ENCODE measurements around the gene YWHAG. TPM values are rescaled to one million over a fixed set of nuclear protein-coding genes. Genes with fewer than 3 reads are reported as not detected.
A peak's percentile ranks its signal among the peaks of the same experiment; 100 is the strongest.

YWHAG gene
- total and polyA plus RNA-seq, 2 experiments from 2014 or later, result 82.2 to 179 TPM

DNA sequence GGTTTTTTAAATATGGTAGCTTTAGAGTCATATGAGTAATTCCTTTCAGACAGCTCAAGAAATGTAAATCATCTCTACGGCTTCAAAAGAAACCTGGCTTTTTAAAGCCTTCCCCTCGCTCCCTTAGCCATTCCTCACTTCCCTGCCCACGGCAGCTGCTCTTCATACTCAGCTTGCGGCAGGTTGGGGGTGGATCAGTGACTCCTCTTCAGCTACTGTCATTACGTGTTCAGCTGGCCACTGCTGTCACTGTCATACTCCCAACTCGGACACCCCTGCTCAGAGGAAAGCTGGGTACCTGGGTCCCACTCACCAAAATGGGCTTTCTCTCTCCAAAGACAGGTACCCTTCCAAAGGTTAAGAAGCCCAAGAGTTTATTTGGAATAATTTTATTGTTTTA lies 6.6 kb downstream of the YWHAG start (continued):
- TF ChIP-seq, protein P1, sequence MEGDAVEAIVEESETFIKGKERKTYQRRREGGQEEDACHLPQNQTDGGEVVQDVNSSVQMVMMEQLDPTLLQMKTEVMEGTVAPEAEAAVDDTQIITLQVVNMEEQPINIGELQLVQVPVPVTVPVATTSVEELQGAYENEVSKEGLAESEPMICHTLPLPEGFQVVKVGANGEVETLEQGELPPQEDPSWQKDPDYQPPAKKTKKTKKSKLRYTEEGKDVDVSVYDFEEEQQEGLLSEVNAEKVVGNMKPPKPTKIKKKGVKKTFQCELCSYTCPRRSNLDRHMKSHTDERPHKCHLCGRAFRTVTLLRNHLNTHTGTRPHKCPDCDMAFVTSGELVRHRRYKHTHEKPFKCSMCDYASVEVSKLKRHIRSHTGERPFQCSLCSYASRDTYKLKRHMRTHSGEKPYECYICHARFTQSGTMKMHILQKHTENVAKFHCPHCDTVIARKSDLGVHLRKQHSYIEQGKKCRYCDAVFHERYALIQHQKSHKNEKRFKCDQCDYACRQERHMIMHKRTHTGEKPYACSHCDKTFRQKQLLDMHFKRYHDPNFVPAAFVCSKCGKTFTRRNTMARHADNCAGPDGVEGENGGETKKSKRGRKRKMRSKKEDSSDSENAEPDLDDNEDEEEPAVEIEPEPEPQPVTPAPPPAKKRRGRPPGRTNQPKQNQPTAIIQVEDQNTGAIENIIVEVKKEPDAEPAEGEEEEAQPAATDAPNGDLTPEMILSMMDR (conservative IDR thresholded peaks at IDR 0.05; ENCODE audit: low read depth in 2 of 2), result no peak
- TF ChIP-seq, protein P2, sequence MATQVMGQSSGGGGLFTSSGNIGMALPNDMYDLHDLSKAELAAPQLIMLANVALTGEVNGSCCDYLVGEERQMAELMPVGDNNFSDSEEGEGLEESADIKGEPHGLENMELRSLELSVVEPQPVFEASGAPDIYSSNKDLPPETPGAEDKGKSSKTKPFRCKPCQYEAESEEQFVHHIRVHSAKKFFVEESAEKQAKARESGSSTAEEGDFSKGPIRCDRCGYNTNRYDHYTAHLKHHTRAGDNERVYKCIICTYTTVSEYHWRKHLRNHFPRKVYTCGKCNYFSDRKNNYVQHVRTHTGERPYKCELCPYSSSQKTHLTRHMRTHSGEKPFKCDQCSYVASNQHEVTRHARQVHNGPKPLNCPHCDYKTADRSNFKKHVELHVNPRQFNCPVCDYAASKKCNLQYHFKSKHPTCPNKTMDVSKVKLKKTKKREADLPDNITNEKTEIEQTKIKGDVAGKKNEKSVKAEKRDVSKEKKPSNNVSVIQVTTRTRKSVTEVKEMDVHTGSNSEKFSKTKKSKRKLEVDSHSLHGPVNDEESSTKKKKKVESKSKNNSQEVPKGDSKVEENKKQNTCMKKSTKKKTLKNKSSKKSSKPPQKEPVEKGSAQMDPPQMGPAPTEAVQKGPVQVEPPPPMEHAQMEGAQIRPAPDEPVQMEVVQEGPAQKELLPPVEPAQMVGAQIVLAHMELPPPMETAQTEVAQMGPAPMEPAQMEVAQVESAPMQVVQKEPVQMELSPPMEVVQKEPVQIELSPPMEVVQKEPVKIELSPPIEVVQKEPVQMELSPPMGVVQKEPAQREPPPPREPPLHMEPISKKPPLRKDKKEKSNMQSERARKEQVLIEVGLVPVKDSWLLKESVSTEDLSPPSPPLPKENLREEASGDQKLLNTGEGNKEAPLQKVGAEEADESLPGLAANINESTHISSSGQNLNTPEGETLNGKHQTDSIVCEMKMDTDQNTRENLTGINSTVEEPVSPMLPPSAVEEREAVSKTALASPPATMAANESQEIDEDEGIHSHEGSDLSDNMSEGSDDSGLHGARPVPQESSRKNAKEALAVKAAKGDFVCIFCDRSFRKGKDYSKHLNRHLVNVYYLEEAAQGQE (IDR thresholded peaks at IDR 0.05; ENCODE audit: unreplicated experiment), result no peak
- TF ChIP-seq ZNF114 (CRISPR knock-in tag; IDR thresholded peaks at IDR 0.05) (no peak), NANOG (IDR thresholded peaks at IDR 0.05; ENCODE audit: borderline replicate concordance) (no peak), ZNF331 (CRISPR knock-in tag; IDR thresholded peaks at IDR 0.05; ENCODE audit: low read depth) (no peak), STAT1 (IDR thresholded peaks at IDR 0.05; ENCODE audit: unreplicated experiment) (no peak), EZH2phosphoT487 (IDR thresholded peaks at IDR 0.05; ENCODE audit: unreplicated experiment) (no peak), CREB1 (CRISPR knock-in tag; IDR thresholded peaks at IDR 0.05; ENCODE audit: low read depth) (no peak), JUNB (IDR thresholded peaks at IDR 0.05; ENCODE audit: unreplicated experiment) (no peak), EZH2 (IDR thresholded peaks at IDR 0.05; ENCODE audit: low read depth, unreplicated experiment) (no peak)

DNA sequence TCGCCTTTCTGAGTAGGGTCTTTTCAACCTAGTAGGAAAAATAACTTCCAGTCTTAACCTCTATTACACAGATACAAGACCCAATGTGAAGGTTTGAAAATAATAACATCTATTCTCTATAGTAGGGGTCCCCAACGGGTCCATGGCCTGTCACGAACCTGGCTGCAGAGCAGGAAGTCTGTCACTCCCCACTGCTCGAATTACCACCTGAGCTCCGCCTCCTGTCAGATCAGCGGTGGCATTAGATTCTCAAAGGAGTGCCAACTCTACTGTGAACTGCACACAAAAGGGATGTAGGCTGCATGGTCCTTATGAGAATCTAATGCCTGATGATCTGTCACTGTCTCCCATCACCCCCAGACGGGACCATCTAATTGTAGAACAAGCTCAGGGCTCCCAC lies 7.4 kb downstream of the YWHAG start:
- ATAC-seq, result peak; percentile 60
- no peak for TF ChIP-seq STAT1 (IDR thresholded peaks at IDR 0.05; ENCODE audit: unreplicated experiment)
- no peak for TF ChIP-seq JUNB (IDR thresholded peaks at IDR 0.05; ENCODE audit: unreplicated experiment)
- TF ChIP-seq NANOG (IDR thresholded peaks at IDR 0.05; ENCODE audit: borderline replicate concordance), result no peak
- TF ChIP-seq ZNF114 (CRISPR knock-in tag; IDR thresholded peaks at IDR 0.05), result no peak
- TF ChIP-seq, protein P1 (conservative IDR thresholded peaks at IDR 0.05; ENCODE audit: low read depth in 2 of 2), result no peak
- no peak for TF ChIP-seq ZNF331 (CRISPR knock-in tag; IDR thresholded peaks at IDR 0.05; ENCODE audit: low read depth)
- TF ChIP-seq, protein P3, sequence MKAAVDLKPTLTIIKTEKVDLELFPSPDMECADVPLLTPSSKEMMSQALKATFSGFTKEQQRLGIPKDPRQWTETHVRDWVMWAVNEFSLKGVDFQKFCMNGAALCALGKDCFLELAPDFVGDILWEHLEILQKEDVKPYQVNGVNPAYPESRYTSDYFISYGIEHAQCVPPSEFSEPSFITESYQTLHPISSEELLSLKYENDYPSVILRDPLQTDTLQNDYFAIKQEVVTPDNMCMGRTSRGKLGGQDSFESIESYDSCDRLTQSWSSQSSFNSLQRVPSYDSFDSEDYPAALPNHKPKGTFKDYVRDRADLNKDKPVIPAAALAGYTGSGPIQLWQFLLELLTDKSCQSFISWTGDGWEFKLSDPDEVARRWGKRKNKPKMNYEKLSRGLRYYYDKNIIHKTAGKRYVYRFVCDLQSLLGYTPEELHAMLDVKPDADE (IDR thresholded peaks at IDR 0.05), result no peak
- no peak for TF ChIP-seq EZH2phosphoT487 (IDR thresholded peaks at IDR 0.05; ENCODE audit: unreplicated experiment)

More for the DNA sequence above, 7.4 kb downstream of the YWHAG start:
- H3K27ac Mint-ChIP-seq, result no peak overlapping the region
- H3K4me3 Mint-ChIP-seq, result no peak overlapping the region; the same call in 2 of the 3 replicates
- Histone ChIP-seq H4K20me1 (replicated peaks; ENCODE audit: insufficient read depth) (peaks cover 92% of the 10 kb centered on the region), H3K4me3 (no peak overlapping the region), H3F3A (replicated peaks; ENCODE audit: low read depth) (peaks cover 37% of the 10 kb centered on the region), H3K36me3 (ENCODE audit: insufficient read depth) (peaks cover 42% of the 10 kb centered on the region), H3K27me3 (ENCODE audit: insufficient read depth) (no peaks in the 10 kb centered on the region), H3K9me2 (ENCODE audit: insufficient read depth) (no peaks in the 10 kb centered on the region), H3K4me2 (no peak overlapping the region), H3K4me1 (ENCODE audit: insufficient read depth) (peaks cover 28% of the 10 kb centered on the region), H3K79me2 (replicated peaks; ENCODE audit: insufficient read depth) (peaks cover 100% of the 10 kb centered on the region), H2AFZ (no peak overlapping the region), H3K27ac (ENCODE audit: low read depth) (no peak overlapping the region)
- DNase-seq (ENCODE audit: low spot score), result no peak
- peaks cover 14% of the 10 kb centered on the region for H3K27me3 Mint-ChIP-seq (ENCODE audit: insufficient read depth, low read depth, poor library complexity)
- peaks cover 47% of the 10 kb centered on the region for H3K4me1 Mint-ChIP-seq
- peaks cover 6% of the 10 kb centered on the region; the same call in 1 of the 3 replicates for H3K9me3 Mint-ChIP-seq
- peaks cover 98% of the 10 kb centered on the region for H3K36me3 Mint-ChIP-seq (ENCODE audit: low read depth)
